ENCODE measurements around the gene TMEM126A.

Gene TMEM126A

GRCh38 chr11:85620256-85620655 is 27.5 kb upstream of the TMEM126A start:
- H3K4me3 ChIP-seq (ENCODE audit: control insufficient read depth, low read depth, low read length), result no peak overlapping the region
- TF ChIP-seq CTCF (conservative IDR thresholded peaks at IDR 0.05; ENCODE audit: control insufficient read depth, insufficient read depth, low read depth, low read length), result no peak
- DNase-seq (ENCODE audit: low read depth), result no peak

GRCh38 chr11:85626496-85626895 is 21.3 kb upstream of the TMEM126A start:
- no peak for TF ChIP-seq CTCF (conservative IDR thresholded peaks at IDR 0.05; ENCODE audit: control insufficient read depth, insufficient read depth, low read depth, low read length)
- DNase-seq (ENCODE audit: low read depth), result no peak
- H3K4me3 ChIP-seq (ENCODE audit: control insufficient read depth, low read depth, low read length), result no peak overlapping the region

- DNase-seq (ENCODE audit: low read depth), result peak; percentile 61
- TF ChIP-seq CTCF (conservative IDR thresholded peaks at IDR 0.05; ENCODE audit: control insufficient read depth, insufficient read depth, low read depth, low read length), result no peak
- peak within 1 kb of the TSS; percentile 86 for H3K4me3 ChIP-seq (ENCODE audit: control insufficient read depth, low read depth, low read length)
These were observed 20.3 kb upstream of the TMEM126A start, which contains the start of gene DLG2 for GRCh38 chr11:85627332-85627997. TSS of gene DLG2 (minus strand) at chr11:85627344.

GRCh38 chr11:85627998-85628770 is 19.6 kb upstream of the TMEM126A start, which contains the start of gene TMEM126B:
TSS of gene TMEM126B (plus strand) at chr11:85628593. CDS start at chr11:85628608, 15 bp downstream.
- peak within 1 kb of the TSS; percentile 86 for H3K4me3 ChIP-seq (ENCODE audit: control insufficient read depth, low read depth, low read length)
- DNase-seq (ENCODE audit: low read depth), result peak; percentile 93
- no peak for TF ChIP-seq CTCF (conservative IDR thresholded peaks at IDR 0.05; ENCODE audit: control insufficient read depth, insufficient read depth, low read depth, low read length)

GRCh38 chr11:85628771-85629341 is 18.9 kb upstream of the TMEM126A start:
- H3K4me3 ChIP-seq (ENCODE audit: control insufficient read depth, low read depth, low read length), result peak overlapping the region; percentile 86
- DNase-seq (ENCODE audit: low read depth), result peak; percentile 20
- no peak for TF ChIP-seq CTCF (conservative IDR thresholded peaks at IDR 0.05; ENCODE audit: control insufficient read depth, insufficient read depth, low read depth, low read length)

DNA sequence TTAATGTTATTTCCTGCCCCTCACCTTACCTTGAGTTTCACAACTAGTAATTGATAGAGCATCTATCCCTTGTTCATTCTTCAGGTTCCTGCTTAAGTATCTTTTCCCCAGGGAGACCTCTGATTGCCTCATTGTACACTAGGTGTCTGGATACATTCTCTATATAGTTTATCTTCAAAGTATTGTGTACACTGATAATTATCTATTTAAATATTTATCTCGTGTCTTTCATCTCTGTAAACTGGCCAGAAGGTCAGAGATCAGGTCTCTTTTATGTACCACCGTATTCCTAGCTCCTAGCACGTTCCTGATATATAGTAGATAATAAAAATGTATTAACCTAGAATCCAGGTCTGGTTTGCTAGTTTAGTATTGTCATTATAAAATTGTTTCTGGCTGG is 13.0 kb upstream of the TMEM126A start:
- no peak for TF ChIP-seq CTCF (conservative IDR thresholded peaks at IDR 0.05; ENCODE audit: control insufficient read depth, insufficient read depth, low read depth, low read length)
- DNase-seq (ENCODE audit: low read depth), result no peak
- no peak overlapping the region for H3K4me3 ChIP-seq (ENCODE audit: control insufficient read depth, low read depth, low read length)

Measured in fibroblast of mammary gland (primary cell).